ENCODE data around the gene CNTROB.

GRCh38 chr17:7922845-7923628, 9.0 kb upstream of the CNTROB start:
- TF ChIP-seq CTCF (IDR thresholded peaks at IDR 0.05 in 4 of 5, conservative IDR thresholded peaks at IDR 0.05 in 1 of 5), result no peak
- TF ChIP-seq POLR2A (IDR thresholded peaks at IDR 0.05), result peak; percentile 43 to 57
